Hematopoietic multipotent progenitor cell treated with erythropoietin and hydrocortisone succinate and interleukin-3 and kit ligand, for 17 days (in vitro differentiated cells): ENCODE data around the gene APBB2.
"Not testable (repeated sequence)": the region's sequence is repeated elsewhere in the genome, so short reads cannot be mapped to it uniquely, and the experiment has no call there.

Source experiments
- DNase-seq: peaks from one replicate; pipeline ENCODE4 v3.0.0-alpha.2; 2015; ENCODE audit warnings: low spot score

The APBB2 gene

DNA sequence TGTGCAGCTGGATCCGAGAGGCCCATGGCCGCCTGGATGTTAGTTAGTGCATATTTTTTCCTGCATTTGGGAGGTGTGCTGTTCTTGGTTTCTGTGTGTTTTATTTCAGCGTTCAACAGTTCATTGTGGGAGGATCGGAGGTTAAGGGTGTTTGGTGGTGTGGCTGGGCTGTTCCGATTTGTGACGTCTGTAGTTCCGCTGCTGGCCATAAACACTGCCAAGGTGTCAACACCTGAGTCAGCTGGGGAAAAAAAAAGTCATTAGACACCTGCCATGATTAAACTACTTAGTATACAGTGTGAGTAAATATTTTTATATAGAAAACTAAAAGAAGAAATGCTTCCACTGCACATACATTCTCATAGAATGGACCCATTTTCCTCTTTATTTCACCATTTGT lies 200.2 kb downstream of the APBB2 start:
- DNase-seq, result no peak

- DNase-seq, result no peak
Observed at GRCh38 chr4:41013746-41014145, 200.6 kb downstream of the APBB2 start.

GRCh38 chr4:41012911-41013310 lies 201.4 kb downstream of the APBB2 start:
- DNase-seq, result no peak

DNA sequence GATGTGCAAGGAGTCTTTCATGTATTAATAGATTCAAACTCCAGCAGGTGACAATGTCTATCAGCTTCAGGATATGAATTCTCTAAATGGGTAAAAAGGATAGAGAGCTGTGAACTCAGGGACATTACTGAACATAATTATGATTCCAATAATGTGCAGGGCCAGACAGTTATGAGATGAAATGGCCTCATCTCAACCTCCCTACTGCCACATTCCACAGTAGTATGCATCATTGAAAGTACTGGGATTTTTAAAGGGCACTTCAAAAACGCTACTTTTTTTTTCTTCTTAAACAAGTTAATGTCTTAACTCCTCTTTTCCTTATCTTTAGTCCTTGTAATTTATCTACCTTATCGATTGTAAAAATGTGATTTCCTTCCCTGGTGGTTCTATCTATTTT lies 202.0 kb downstream of the APBB2 start:
- no peak for DNase-seq

- no peak for DNase-seq
Observed at GRCh38 chr4:41009411-41009810, 204.9 kb downstream of the APBB2 start.

DNA sequence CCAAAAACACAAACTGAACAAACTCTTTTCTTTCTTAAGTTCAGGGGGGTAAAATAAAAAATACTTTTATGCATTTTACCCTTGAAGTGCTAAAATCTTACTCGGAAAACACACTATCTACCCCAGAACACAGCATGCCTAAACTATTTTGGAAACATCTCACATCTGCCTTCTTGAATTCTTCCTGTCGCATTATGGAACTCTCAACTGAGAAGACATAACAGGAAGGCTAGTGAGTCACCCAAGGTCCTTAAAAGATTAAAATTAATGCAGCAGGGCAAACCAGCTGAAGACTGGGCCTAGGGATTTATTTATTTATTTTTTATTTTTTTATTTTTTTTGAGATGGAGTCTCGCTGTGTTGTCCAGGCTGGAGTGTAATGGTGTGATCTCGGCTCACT lies 208.2 kb downstream of the APBB2 start:
- no peak for DNase-seq

DNA sequence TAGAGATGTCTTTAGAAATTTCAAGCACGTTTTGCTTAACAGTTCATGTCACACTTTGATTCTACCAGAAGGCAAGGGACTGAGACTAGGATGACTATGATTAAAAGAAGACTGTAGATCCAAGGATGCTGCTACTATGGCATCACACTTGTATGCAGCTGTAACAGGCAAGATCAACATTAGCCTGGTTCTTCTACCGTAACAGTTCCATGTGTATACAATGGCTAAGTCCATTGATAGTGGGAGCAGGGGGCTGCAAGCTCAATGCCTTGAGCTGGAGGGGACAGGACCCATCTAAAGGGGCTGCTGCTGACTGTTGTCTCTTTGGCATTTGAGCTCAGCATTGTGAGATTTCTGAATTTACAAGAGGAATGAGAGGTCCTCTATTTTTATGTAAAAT lies 212.0 kb downstream of the APBB2 start:
- DNase-seq, result no peak

GRCh38 chr4:41000356-41000755 lies 214.0 kb downstream of the APBB2 start:
- DNase-seq, result no peak

GRCh38 chr4:40998675-40999358 lies 215.5 kb downstream of the APBB2 start:
- DNase-seq, result no peak

DNA sequence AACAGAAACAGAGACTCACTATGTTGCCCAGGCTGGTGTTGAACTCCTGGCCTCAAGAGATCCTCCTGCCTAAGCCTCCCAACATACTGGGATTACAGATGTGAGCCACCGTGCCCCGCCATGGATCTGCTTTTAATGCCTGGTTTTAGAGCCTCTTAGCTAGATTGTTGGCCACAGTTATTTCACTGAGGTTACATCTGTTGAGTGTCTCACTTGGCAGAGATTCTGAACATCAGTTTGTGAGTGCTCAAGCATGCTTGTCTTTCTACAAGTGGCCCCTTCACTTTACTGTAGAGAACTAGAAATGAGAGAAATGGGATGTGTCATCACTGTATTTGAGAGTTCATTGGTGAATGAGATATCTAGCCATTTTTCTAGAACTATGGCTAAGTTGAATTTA lies 218.5 kb downstream of the APBB2 start:
- no peak for DNase-seq

DNA sequence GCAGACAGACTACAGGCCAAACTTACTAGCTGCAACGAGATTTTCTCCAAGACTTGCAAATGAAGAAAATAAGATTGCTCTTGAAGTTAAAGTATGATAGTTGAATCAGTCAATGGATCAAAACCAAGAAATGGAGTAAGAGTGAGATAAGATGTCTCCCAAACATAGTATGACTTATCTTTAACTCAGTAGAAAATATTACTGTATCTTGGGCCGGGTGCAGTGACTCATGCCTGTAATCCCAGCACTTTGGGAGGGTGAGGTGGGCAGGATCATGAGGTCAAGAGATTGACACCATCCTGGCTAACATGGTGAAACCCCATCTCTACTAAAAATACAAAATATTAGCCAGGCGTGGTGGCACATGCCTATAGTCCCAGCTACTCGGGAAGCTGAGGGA lies 220.0 kb downstream of the APBB2 start:
- DNase-seq, result not testable (repeated sequence)

- not testable (repeated sequence) for DNase-seq
Observed at GRCh38 chr4:40993296-40993693, 221.0 kb downstream of the APBB2 start.

GRCh38 chr4:40992472-40993295 lies 221.7 kb downstream of the APBB2 start:
- DNase-seq, result no peak

DNA sequence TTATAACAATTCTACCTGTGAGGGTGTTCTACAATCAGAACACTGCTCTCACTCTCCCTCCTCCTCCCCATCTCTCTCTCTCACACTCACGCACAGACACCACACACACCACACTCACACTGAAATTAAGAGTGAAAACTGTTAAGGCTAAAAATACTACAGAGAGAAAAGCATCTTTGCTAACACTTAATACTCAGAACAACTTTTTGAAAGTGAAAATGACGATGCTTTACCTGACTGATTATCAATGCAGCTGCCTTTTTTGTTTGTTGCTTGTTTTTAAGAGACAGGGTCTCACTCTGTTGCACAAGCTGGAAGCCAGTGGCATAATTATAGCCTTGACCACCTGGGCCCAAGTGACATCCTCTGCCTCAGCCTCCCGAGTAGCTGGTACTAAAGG lies 222.4 kb downstream of the APBB2 start:
- DNase-seq, result no peak

DNA sequence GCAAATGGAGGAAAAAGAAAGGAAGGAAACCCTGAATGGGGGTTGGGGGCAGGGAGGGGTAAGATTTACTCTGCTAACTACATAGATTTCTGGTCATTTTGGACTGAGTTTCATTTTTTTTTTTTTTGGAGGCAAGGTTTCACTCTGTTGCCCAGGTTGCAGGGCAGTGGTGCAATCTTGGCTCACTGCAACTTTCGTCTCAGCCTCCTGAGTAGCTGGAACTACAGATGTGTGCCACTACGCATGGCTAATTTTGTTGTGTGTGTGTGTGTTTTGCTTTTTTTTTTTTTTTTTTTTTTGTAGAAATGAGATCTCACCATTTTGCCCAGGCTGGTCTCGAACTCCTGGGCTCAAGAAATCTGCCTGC lies 223.5 kb downstream of the APBB2 start:
- no peak for DNase-seq

GRCh38 chr4:40990236-40990898 lies 224.0 kb downstream of the APBB2 start:
- no peak for DNase-seq

- DNase-seq, result no peak
Observed at GRCh38 chr4:40987151-40987550, 227.2 kb downstream of the APBB2 start.

DNA sequence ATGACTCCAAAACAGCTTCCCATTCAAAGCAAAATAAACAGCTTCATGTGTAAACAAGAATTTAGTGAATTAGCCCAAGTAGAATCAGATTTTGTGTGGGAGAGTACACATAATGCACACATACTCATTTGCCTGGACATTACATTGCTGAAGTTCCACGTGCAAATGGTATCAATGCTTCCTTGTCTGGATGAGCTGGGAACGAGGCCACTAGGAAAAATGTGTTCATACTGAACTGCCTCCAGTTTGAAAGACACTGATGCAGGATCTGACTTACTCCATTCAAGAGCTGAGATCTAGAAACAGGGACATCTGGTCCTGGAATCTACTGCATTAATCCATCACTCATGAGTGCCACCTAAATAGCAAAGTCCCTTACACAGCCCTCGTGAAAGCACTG lies 228.0 kb downstream of the APBB2 start:
- no peak for DNase-seq

DNA sequence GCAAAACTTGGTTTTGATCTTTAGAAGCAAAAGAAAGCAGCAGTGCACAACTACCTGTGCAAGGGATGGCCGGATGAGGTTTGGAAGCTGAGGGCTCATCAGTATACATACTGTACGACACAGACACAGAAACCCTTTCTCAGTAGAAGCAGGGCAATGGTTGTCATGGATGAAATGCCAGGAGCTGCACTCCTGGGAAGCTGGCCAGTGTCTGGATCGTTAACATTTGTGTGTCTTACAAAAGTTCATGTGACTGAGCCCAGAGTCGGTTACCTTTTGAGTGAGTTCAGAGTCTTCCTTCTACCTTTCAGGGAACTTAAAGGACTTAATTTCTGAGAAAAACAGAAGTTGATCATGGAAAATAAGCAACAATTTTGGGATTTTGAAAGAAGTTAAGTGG lies 230.3 kb downstream of the APBB2 start:
- no peak for DNase-seq

GRCh38 chr4:40980318-40980883 lies 233.9 kb downstream of the APBB2 start:
- no peak for DNase-seq

GRCh38 chr4:40978548-40978947 lies 235.8 kb downstream of the APBB2 start:
- DNase-seq, result no peak

- DNase-seq, result no peak
Observed at GRCh38 chr4:40976343-40976742, 238.0 kb downstream of the APBB2 start.

DNA sequence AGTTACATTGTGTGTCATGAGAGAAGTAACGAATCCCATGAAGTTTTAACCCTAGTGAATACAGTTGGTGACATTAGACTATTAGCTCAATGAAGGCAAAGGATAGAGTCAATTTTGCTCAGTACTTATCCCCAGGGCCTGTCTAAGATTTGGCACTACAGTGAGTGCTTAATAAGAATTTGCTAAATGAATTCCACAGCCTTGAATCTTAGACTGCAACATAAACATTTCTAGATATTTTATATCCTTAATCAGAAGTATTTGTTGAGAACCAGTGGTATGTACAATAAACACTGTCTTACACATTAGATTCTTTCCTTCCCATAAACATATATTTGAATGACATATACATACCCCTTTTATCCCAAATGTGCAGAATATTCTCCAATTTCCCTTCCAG lies 241.6 kb downstream of the APBB2 start:
- DNase-seq, result no peak
